Measurements from ENCODE around the gene ADAMTS9. TPM values are rescaled to one million over a fixed set of nuclear protein-coding genes. Genes with fewer than 3 reads are reported as not detected.

Gene ADAMTS9
- total RNA-seq, 2 donors from 2014 or later, result 27.2 to 54.7 TPM

DNA sequence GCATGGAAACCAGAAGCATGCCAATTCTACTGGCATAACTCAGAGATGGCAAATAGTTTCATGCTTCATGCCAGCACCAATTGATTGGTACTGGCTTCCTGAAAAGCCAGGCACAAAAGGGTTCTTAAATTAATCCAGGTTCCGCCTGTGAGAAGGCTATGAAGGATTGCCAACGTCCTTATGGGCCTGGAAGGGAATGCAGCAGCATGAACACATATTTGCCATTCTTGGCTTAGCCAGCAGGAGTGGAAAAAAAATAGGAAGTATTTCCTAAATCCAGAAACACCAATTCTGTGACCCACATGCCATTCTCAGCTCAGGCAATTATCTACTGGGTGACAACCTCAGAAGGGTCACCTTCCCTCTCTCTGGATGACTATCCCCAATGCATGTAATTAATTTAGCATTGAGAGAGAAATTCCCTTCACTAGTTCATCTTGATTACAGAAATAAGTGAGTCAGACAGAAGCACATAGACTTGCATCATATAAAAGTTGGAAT, 36.0 kb downstream of the ADAMTS9 start:
- DNase-seq, result peak in 2 of 4 donors; percentile 27 to 38
- no peaks in the 10 kb centered on the region for H3K9me3 ChIP-seq
- H3K4me3 ChIP-seq, result no peak overlapping the region
- H3K27ac ChIP-seq, result peak overlapping the region in 3 of 4 donors; percentile 10 to 47 (median 24)
- H3K27me3 ChIP-seq, result no peaks in the 10 kb centered on the region
- peak; percentile 80 for ATAC-seq
- intact Hi-C loops (cut with DNase I), result no loop called here
- H3K4me1 ChIP-seq, result peaks cover 10% of the 10 kb centered on the region
- TF ChIP-seq, protein P1, sequence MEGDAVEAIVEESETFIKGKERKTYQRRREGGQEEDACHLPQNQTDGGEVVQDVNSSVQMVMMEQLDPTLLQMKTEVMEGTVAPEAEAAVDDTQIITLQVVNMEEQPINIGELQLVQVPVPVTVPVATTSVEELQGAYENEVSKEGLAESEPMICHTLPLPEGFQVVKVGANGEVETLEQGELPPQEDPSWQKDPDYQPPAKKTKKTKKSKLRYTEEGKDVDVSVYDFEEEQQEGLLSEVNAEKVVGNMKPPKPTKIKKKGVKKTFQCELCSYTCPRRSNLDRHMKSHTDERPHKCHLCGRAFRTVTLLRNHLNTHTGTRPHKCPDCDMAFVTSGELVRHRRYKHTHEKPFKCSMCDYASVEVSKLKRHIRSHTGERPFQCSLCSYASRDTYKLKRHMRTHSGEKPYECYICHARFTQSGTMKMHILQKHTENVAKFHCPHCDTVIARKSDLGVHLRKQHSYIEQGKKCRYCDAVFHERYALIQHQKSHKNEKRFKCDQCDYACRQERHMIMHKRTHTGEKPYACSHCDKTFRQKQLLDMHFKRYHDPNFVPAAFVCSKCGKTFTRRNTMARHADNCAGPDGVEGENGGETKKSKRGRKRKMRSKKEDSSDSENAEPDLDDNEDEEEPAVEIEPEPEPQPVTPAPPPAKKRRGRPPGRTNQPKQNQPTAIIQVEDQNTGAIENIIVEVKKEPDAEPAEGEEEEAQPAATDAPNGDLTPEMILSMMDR (IDR thresholded peaks at IDR 0.05), result peak in 2 of 7 experiments; percentile 10 to 24
- no peak for TF ChIP-seq POLR2A (IDR thresholded peaks at IDR 0.05)
- no peaks in the 10 kb centered on the region for H3K36me3 ChIP-seq (replicated peaks in 1 of 2; ENCODE audit: insufficient read depth in 1 of 2, low read depth in 2 of 2)
- 39 to 49% methylated on average over 2 of the region's 2 CpGs for WGBS, 2 donors

DNA sequence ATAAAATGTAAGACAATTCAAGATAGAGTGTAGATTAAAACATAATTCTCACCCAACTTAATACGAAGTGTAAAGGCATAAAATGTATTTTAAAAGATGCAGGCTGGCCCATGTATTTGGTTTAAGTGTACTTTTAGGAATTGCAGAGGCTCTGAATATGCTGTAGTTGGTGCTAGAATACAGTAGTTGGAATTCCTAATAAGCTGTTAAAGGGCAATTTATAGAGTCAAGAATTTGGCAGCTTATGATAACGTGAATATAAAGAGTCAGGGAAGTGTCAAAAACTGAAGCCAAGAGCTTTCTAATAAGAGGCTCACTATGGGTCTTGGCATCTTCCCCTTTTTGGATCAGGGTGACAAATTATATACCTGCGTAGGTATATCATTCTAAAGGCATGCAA, 36.5 kb downstream of the ADAMTS9 start:
- Histone ChIP-seq H3K27me3 (no peaks in the 10 kb centered on the region), H3K4me1 (peaks cover 10% of the 10 kb centered on the region), H3K36me3 (replicated peaks in 1 of 2; ENCODE audit: insufficient read depth in 1 of 2, low read depth in 2 of 2) (no peaks in the 10 kb centered on the region), H3K4me3 (no peak overlapping the region), H3K27ac (peak overlapping the region in 3 of 4 donors; percentile 10 to 47 (median 24)), H3K9me3 (no peaks in the 10 kb centered on the region)
- DNase-seq (no peak), ATAC-seq (peak; percentile 48)
- WGBS, 2 donors, result 53 to 55% methylated on average over 3 of the region's 3 CpGs
- TF ChIP-seq POLR2A (IDR thresholded peaks at IDR 0.05), result no peak
- TF ChIP-seq, protein P1 (IDR thresholded peaks at IDR 0.05), result peak in 4 of 7 experiments; percentile 13 to 24 (median 18)
- intact Hi-C loops (cut with DNase I), result no loop called here

DNA sequence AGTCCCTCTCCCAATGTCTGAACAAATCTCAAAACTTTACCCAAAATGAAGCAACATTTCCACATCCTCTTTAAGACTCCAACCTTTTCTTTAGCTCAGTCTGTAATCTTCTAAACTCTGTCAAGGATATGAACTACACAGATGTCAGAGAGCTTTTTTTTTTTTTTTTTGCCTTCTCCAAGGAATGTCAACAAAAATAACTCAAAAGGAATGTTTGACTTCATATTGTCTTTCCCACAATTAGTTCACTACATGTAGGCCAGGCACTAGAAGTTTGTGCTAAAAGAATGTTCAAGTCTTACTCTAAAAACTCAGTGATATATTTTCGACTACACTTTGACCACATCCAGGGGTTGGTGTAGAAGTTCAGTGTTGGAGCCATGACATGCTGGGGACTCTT, 37.1 kb downstream of the ADAMTS9 start:
- intact Hi-C loops (cut with DNase I), result no loop called here
- Histone ChIP-seq H3K36me3 (replicated peaks in 1 of 2; ENCODE audit: insufficient read depth in 1 of 2, low read depth in 2 of 2) (no peaks in the 10 kb centered on the region), H3K27ac (no peak overlapping the region), H3K4me3 (no peak overlapping the region), H3K27me3 (no peaks in the 10 kb centered on the region), H3K4me1 (peaks cover 10% of the 10 kb centered on the region), H3K9me3 (no peaks in the 10 kb centered on the region)
- ATAC-seq (no peak), DNase-seq (no peak)
- TF ChIP-seq, protein P1 (IDR thresholded peaks at IDR 0.05), result no peak
- no peak for TF ChIP-seq POLR2A (IDR thresholded peaks at IDR 0.05)
- WGBS, 2 donors, result 60 to 90% methylated on average over 1 of the region's 1 CpG

DNA sequence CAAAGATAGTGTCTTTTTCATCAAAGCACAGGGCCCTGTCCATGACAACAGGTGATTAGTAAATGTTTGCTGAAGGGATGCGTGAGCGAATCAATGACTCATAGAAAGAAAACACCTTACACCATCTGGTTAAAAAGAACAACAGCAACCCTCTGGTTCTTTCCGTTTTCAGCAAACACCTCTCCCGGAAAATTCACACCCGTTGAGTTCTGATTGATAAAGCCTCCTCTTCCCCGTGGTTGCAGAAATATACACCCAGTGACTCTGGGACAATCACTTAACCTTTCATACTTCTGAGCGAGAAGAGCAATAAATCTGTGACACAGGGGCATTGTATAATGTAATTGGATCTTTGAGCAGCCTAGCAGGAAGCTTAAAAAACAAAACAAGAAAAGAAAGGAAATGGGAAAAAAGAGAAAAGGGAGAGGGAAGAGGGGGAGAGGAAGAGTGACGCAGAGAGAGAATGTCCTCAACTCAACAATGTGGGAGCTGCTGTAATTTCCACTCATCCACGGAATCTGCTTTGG, 37.6 kb downstream of the ADAMTS9 start:
- H3K36me3 ChIP-seq (replicated peaks in 1 of 2; ENCODE audit: insufficient read depth in 1 of 2, low read depth in 2 of 2), result no peaks in the 10 kb centered on the region
- no peak overlapping the region for H3K4me3 ChIP-seq
- no peaks in the 10 kb centered on the region for H3K27me3 ChIP-seq
- intact Hi-C loops (cut with DNase I), result no loop called here
- TF ChIP-seq POLR2A (IDR thresholded peaks at IDR 0.05), result no peak
- TF ChIP-seq, protein P1 (IDR thresholded peaks at IDR 0.05), result no peak
- H3K27ac ChIP-seq, result no peak overlapping the region
- DNase-seq, result no peak
- H3K4me1 ChIP-seq, result peaks cover 10% of the 10 kb centered on the region
- no peak for ATAC-seq
- H3K9me3 ChIP-seq, result no peaks in the 10 kb centered on the region
- WGBS, 2 donors, result 50 to 58% methylated on average over 9 of the region's 9 CpGs
